Stomach (tissue), 9 donors: Measurements from ENCODE around the gene TRAPPC2L. TPM values are rescaled to one million over a fixed set of nuclear protein-coding genes. Genes with fewer than 3 reads are reported as not detected.

ENCODE experiments used
- DNase-seq, 2 donors: peaks; one replicate each; pipeline versions ENCODE4 v3.0.0 to v3.0.0-alpha.2; 2013 to 2019
- H3K27ac ChIP-seq, 5 donors: fragments of 200-600 bp in 4 of 5; sonication (generic) in 4 of 5; one replicate each; pipeline ENCODE4 v1.5.1; 2013 to 2019; ENCODE audit warnings: mild to moderate bottlenecking in 1 of 5, moderate library complexity in 1 of 5
- H3K27me3 ChIP-seq, 3 donors: fragments of 200-600 bp; sonication (generic); one replicate each; pipeline ENCODE4 v1.5.1; 2017 to 2019; ENCODE audit warnings: mixed run types in 1 of 3
- H3K36me3 ChIP-seq, 4 donors: fragments of 200-600 bp; sonication (generic); 1 replicate in 3 of 4; 2 replicates in 1 of 4; pipeline ENCODE4 v1.5.1; 2016 to 2019
- H3K4me1 ChIP-seq, 4 donors: fragments of 200-600 bp; sonication (generic); one replicate each; pipeline ENCODE4 v1.5.1; 2016 to 2019
- H3K4me3 ChIP-seq, 4 donors: fragments of 200-600 bp; sonication (generic) in 3 of 4; one replicate each; pipeline ENCODE4 v1.5.1; 2016 to 2019; ENCODE audit warnings: mild to moderate bottlenecking in 1 of 4
- H3K9me3 ChIP-seq, 4 donors: fragments of 200-600 bp; sonication (generic); one replicate each; pipeline ENCODE4 v1.5.1; 2016 to 2019
- CTCF ChIP-seq, 7 experiments: fragments of 450-650 bp in 4 of 7; fragments of 200-600 bp in 3 of 7; sonication (generic) in 3 of 7; IDR thresholded peaks; one replicate each; pipeline ENCODE4 v1.5.1; 2016 to 2019; ENCODE audit warnings: antibody characterized with exemption in 7 of 7, control low read depth in 2 of 7, mild to moderate bottlenecking in 1 of 7
- EP300 ChIP-seq: sonication (generic); formaldehyde crosslinking; IDR thresholded peaks from one replicate; pipeline ENCODE4 v1.6.1; 2017; ENCODE audit warnings: antibody characterized with exemption
- POLR2A ChIP-seq, 4 donors: fragments of 450-650 bp; IDR thresholded peaks; one replicate each; pipeline ENCODE4 v1.6.1; 2016; ENCODE audit warnings: antibody characterized with exemption in 4 of 4, control low read depth in 2 of 4, mild to moderate bottlenecking in 1 of 4, moderate library complexity in 1 of 4
- POLR2AphosphoS5 ChIP-seq, 3 donors: sonication (generic); formaldehyde crosslinking; IDR thresholded peaks; one replicate each; pipeline ENCODE4 v1.6.1; 2016; ENCODE audit warnings: antibody characterized with exemption in 3 of 3
- WGBS, 5 donors: extraction: QIAGEN DNeasy Blood & Tissue Kit in 3 of 5; methylation state at CpG; one replicate each; pipeline versions ENCODE4 v1.1.5 to v1.1.7; 2013 to 2018; 5-methylcytosine and 5-hydroxymethylcytosine counted together
- intact Hi-C: fragments of 100-400 bp; cut with DNase I; formaldehyde crosslinking; loops from one replicate; pipeline ENCODE4 v1.15.1; 2023; ENCODE audit warnings: low total_unique reads
- polyA plus RNA-seq, 3 donors: library from polyadenylated mRNA; stranded (reverse); fragments of 200-250 nt; gene quantifications; one replicate each; pipeline ENCODE4 v1.2.3, GENCODE V29; 2013
- total RNA-seq, 5 donors: library from RNA; depleted of rRNA; stranded (reverse); fragments of >200 nt; gene quantifications; one replicate each; pipeline versions ENCODE4 v1.1.0 to v1.2.3, GENCODE V29; 2014 to 2016
- donor health status: healthy with polysubstance abuse.
- donor health status: Bipolar disorder and iron deficiency.
- donor health status: healthy.

TRAPPC2L gene
- total and polyA plus RNA-seq, 8 donors, result 2.9 to 107 (median 30.4) TPM

GRCh38 chr16:88811769-88812512, 45.0 kb upstream of the TRAPPC2L start, which contains the start of gene APRT:
Gene APRT, minus strand, starts transcription at chr16:88811928. Its CDS starts 29 bp downstream, at chr16:88811899.
- Histone ChIP-seq H3K9me3 (no peaks in the 10 kb centered on the region), H3K4me1 (peaks cover 28 to 48% (median 44%) of the 10 kb centered on the region in 4 donors), H3K4me3 (peak within 1 kb of the TSS; percentile 73 to 93 (median 79)), H3K27me3 (no peaks in the 10 kb centered on the region), H3K36me3 (peaks cover 9 to 31% (median 27%) of the 10 kb centered on the region in 4 donors), H3K27ac (peak within 1 kb of the TSS; percentile 87 to 97 (median 93))
- intact Hi-C loops, result no loop called here
- WGBS, 5 donors, result 0 to 1% (median 0%) methylated on average over 37 to 84 of the region's 84 CpGs
- TF ChIP-seq POLR2A (IDR thresholded peaks at IDR 0.05) (no peak), POLR2AphosphoS5 (IDR thresholded peaks at IDR 0.05) (peak; percentile 71 to 89 (median 87))
- peak; percentile 96 to 98 for DNase-seq

GRCh38 chr16:88812513-88813268, 44.2 kb upstream of the TRAPPC2L start:
- no peak for TF ChIP-seq POLR2A (IDR thresholded peaks at IDR 0.05)
- TF ChIP-seq CTCF (IDR thresholded peaks at IDR 0.05), result no peak
- peak in 1 of 3 donors; percentile 2 for TF ChIP-seq POLR2AphosphoS5 (IDR thresholded peaks at IDR 0.05)
- no peak for TF ChIP-seq EP300
- 37 to 52% (median 44%) methylated on average over 30 to 37 of the region's 37 CpGs for WGBS, 5 donors
- no peaks in the 10 kb centered on the region for H3K27me3 ChIP-seq
- peak in 1 of 2 donors; percentile 45 for DNase-seq
- intact Hi-C loops, result no loop called here
- peaks cover 28 to 48% (median 44%) of the 10 kb centered on the region in 4 donors for H3K4me1 ChIP-seq
- H3K36me3 ChIP-seq, result peaks cover 9 to 25% (median 24%) of the 10 kb centered on the region in 4 donors
- no peaks in the 10 kb centered on the region for H3K9me3 ChIP-seq
- H3K4me3 ChIP-seq, result peak overlapping the region; percentile 73 to 93 (median 79)
- H3K27ac ChIP-seq, result peak overlapping the region; percentile 87 to 97 (median 93)

- intact Hi-C loops, result no loop called here
- WGBS, 5 donors, result 41 to 62% (median 53%) methylated on average over 21 to 26 of the region's 26 CpGs
- no peaks in the 10 kb centered on the region for H3K27me3 ChIP-seq
- H3K9me3 ChIP-seq, result no peaks in the 10 kb centered on the region
- peak overlapping the region in 2 of 4 donors; percentile 85 to 93 for H3K4me3 ChIP-seq
- no peak for TF ChIP-seq POLR2AphosphoS5 (IDR thresholded peaks at IDR 0.05)
- no peak for TF ChIP-seq POLR2A (IDR thresholded peaks at IDR 0.05)
- no peak for TF ChIP-seq EP300
- no peak for TF ChIP-seq CTCF (IDR thresholded peaks at IDR 0.05)
- peaks cover 9 to 16% (median 16%) of the 10 kb centered on the region in 4 donors for H3K36me3 ChIP-seq
- peaks cover 28 to 48% (median 44%) of the 10 kb centered on the region in 4 donors for H3K4me1 ChIP-seq
- no peak for DNase-seq
- peak overlapping the region in 3 of 5 donors; percentile 93 to 97 (median 95) for H3K27ac ChIP-seq
Observed at GRCh38 chr16:88813269-88814143, 43.4 kb upstream of the TRAPPC2L start.

- intact Hi-C loops, result no loop called here
- TF ChIP-seq EP300, result no peak
- no peaks in the 10 kb centered on the region for H3K9me3 ChIP-seq
- no peak overlapping the region for H3K27ac ChIP-seq
- H3K4me1 ChIP-seq, result peaks cover 28 to 48% (median 43%) of the 10 kb centered on the region in 4 donors
- 72 to 82% (median 74%) methylated on average over 11 to 13 of the region's 13 CpGs for WGBS, 5 donors
- no peak for DNase-seq
- H3K27me3 ChIP-seq, result no peaks in the 10 kb centered on the region
- peaks cover 7 to 10% (median 10%) of the 10 kb centered on the region in 4 donors for H3K36me3 ChIP-seq
- H3K4me3 ChIP-seq, result no peak overlapping the region
Observed at GRCh38 chr16:88814144-88814502, 42.8 kb upstream of the TRAPPC2L start.
